Endothelial cell of umbilical vein (primary cell): ENCODE measurements around the gene PRKAA1. TPM values are rescaled to one million over a fixed set of nuclear protein-coding genes. Genes with fewer than 3 reads are reported as not detected.

Source experiments
- BruUV-seq: library from RNA; stranded (reverse); fragments of 400-500 nt; replicated peaks from 2 replicates; lab custom pipeline; 2021; lab: Mats Ljungman, UMichigan
- CTCF ChIA-PET: fragments of 300-600, 350-600 bp; sonication (Branson Sonifier 250); formaldehyde crosslinking; loops from one replicate; lab custom pipeline; 2021; ENCODE audit warnings: antibody characterized with exemption, inconsistent platforms; lab: Charles Lee
- POLR2A ChIA-PET: fragments of 300-600, 350-600 bp; sonication (Branson Sonifier 250); formaldehyde crosslinking; loops from one replicate; lab custom pipeline; 2021; ENCODE audit warnings: antibody characterized with exemption, inconsistent platforms; lab: Charles Lee
- DNase-seq: peaks from one replicate; pipeline ENCODE4 v3.0.0-alpha.2; 2011; ENCODE audit warnings: low read depth, low spot score
- FAIRE-seq: peaks from 2 replicates; lab custom pipeline; 2011; peaks lifted over from hg19 to GRCh38; lab: Jason Lieb, UNC
- H2AFZ ChIP-seq: 2 replicates; pipeline ENCODE4 v1.6.0; 2012; ENCODE audit warnings: low read depth, low read length, control low read depth, inconsistent platforms
- H3K27ac ChIP-seq: 2 replicates; pipeline ENCODE4 v1.5.1; 2011; ENCODE audit warnings: low read depth, mild to moderate bottlenecking, control low read depth, low read length, moderate library complexity; ENCODE audit not compliant: insufficient read depth
- H3K27me3 ChIP-seq, 2 experiments: 2 replicates each; pipeline versions ENCODE4 v1.6.0 to v1.6.1; 2011; ENCODE audit warnings: low read length in 2 of 2, mixed read lengths in 1 of 2; ENCODE audit not compliant: control insufficient read depth in 2 of 2, insufficient read depth in 2 of 2
- H3K36me3 ChIP-seq, 2 experiments: 2 replicates in 1 of 2; 3 replicates in 1 of 2; pipeline ENCODE4 v1.5.1; 2011; ENCODE audit warnings: low read length in 2 of 2, mild to moderate bottlenecking in 1 of 2, moderate library complexity in 1 of 2; ENCODE audit not compliant: control insufficient read depth in 2 of 2, insufficient read depth in 2 of 2; ENCODE audit errors: extremely low read depth in 1 of 2
- H3K4me1 ChIP-seq: 3 replicates; pipeline ENCODE4 v1.5.1; 2011; ENCODE audit warnings: mild to moderate bottlenecking, low read length; ENCODE audit not compliant: control insufficient read depth, insufficient read depth; ENCODE audit errors: extremely low read depth
- H3K4me2 ChIP-seq: 2 replicates; pipeline ENCODE4 v1.6.1; 2011; ENCODE audit warnings: low read length, control low read depth, mixed read lengths; ENCODE audit not compliant: insufficient read depth
- H3K4me3 ChIP-seq, 3 experiments: fragments of 200-600 bp in 1 of 3; sonication (generic), shearing (Covaris generic) in 1 of 3; replicated peaks in 1 of 3; 2 replicates each; pipeline ENCODE4 v1.5.1; 2011 to 2016; ENCODE audit warnings: control low read depth in 3 of 3, low read length in 3 of 3, mild to moderate bottlenecking in 2 of 3, inconsistent platforms in 1 of 3, low read depth in 1 of 3, moderate library complexity in 1 of 3; ENCODE audit not compliant: insufficient read depth in 1 of 3
- H3K79me2 ChIP-seq: 2 replicates; pipeline ENCODE4 v1.6.0; 2012; ENCODE audit warnings: low read length, inconsistent platforms; ENCODE audit not compliant: control insufficient read depth, insufficient read depth
- H3K9ac ChIP-seq: replicated peaks from 2 replicates; pipeline ENCODE3; 2011; ENCODE audit warnings: low read length, control low read depth; ENCODE audit not compliant: insufficient read depth; ENCODE audit errors: extremely low read depth
- H3K9me1 ChIP-seq: replicated peaks from 3 replicates; pipeline ENCODE4 v1.6.0; 2011; ENCODE audit warnings: mild to moderate bottlenecking, low read length; ENCODE audit not compliant: control insufficient read depth, insufficient read depth; ENCODE audit errors: extremely low read depth
- H3K9me3 ChIP-seq: replicated peaks from 2 replicates; pipeline ENCODE4 v1.5.1; 2012; ENCODE audit warnings: low read length, inconsistent platforms; ENCODE audit not compliant: control insufficient read depth, insufficient read depth
- H4K20me1 ChIP-seq: replicated peaks from 2 replicates; pipeline ENCODE3; 2011; ENCODE audit warnings: mild to moderate bottlenecking, low read length; ENCODE audit not compliant: control insufficient read depth, insufficient read depth; ENCODE audit errors: extremely low read depth
- CTCF ChIP-seq, 2 donors: IDR thresholded peaks; 1 replicate in 1 of 2; 2 replicates in 1 of 2; pipeline ENCODE4 v1.5.1; 2011; ENCODE audit warnings: low read length in 2 of 2, mild to moderate bottlenecking in 2 of 2, moderate library complexity in 2 of 2, control low read depth in 1 of 2, inconsistent platforms in 1 of 2, low read depth in 1 of 2; ENCODE audit not compliant: insufficient read depth in 1 of 2; ENCODE audit errors: extremely low read depth in 1 of 2
- EZH2 ChIP-seq: IDR thresholded peaks from 2 replicates; pipeline ENCODE4 v1.6.1; 2012; ENCODE audit warnings: borderline replicate concordance, low read depth, mild to moderate bottlenecking, moderate library complexity, low read length, inconsistent platforms; ENCODE audit not compliant: severe bottlenecking
- FOS ChIP-seq: IDR thresholded peaks from 2 replicates; pipeline ENCODE4 v1.6.1; 2011; ENCODE audit warnings: mild to moderate bottlenecking, low read length, moderate library complexity, borderline replicate concordance; ENCODE audit not compliant: insufficient read depth
- GATA2 ChIP-seq: IDR thresholded peaks from 2 replicates; pipeline ENCODE4 v1.7.0; 2011; ENCODE audit warnings: low read depth, mild to moderate bottlenecking, moderate library complexity, mixed read lengths, low read length; ENCODE audit not compliant: insufficient read length, insufficient read depth
- JUN ChIP-seq: IDR thresholded peaks from 2 replicates; pipeline ENCODE4 v1.6.1; 2011; ENCODE audit warnings: borderline replicate concordance, low read depth; ENCODE audit not compliant: insufficient read length, insufficient read depth
- MAX ChIP-seq: IDR thresholded peaks from 2 replicates; pipeline ENCODE4 v1.6.1; 2011; ENCODE audit not compliant: insufficient read depth, insufficient read length
- MYC ChIP-seq: IDR thresholded peaks from one replicate; pipeline ENCODE4 v1.6.1; 2011; ENCODE audit warnings: mild to moderate bottlenecking, low read depth, low read length
- POLR2A ChIP-seq: IDR thresholded peaks from 2 replicates; pipeline ENCODE4 v1.6.1; 2012; ENCODE audit warnings: low read depth, mild to moderate bottlenecking, control low read depth, low read length
- POLR2AphosphoS5 ChIP-seq: IDR thresholded peaks from 2 replicates; pipeline ENCODE4 v1.6.1; 2012; ENCODE audit warnings: low read depth, mild to moderate bottlenecking, control low read depth, low read length, moderate library complexity; ENCODE audit not compliant: insufficient read depth
- dilution Hi-C: fragments of 300-500 bp; cut with MboI; formaldehyde crosslinking; loops from one replicate; pipeline ENCODE4 v1.15.0; 2019; ENCODE audit warnings: low sequenced_read_pairs; ENCODE audit not compliant: extremely low pct_ligation_motif_present
- intact Hi-C: fragments of 100-400 bp; cut with micrococcal nuclease; formaldehyde crosslinking; loops from one replicate; pipeline ENCODE4 v1.10.0; 2022
- polyA plus RNA-seq, 4 experiments: library from polyadenylated mRNA; depleted of rRNA in 3 of 4; stranded (reverse) in 3 of 4; unstranded in 1 of 4; fragments of >200 nt; gene quantifications; 2 replicates each; pipeline versions ENCODE4 v1.2.1 to v1.2.3, GENCODE V29; 2011 to 2012; ENCODE audit warnings: missing spikeins in 1 of 4
- total RNA-seq: library from RNA; stranded (reverse); gene quantifications from 2 replicates; pipeline ENCODE4 v1.2.3, GENCODE V29; 2021

The PRKAA1 gene
- total and polyA plus RNA-seq, 2 donors (not counting 3 experiments of a cell fraction or from before 2014, with no cell fraction given): 37.0 to 83.5 TPM

- BruUV-seq: no TSS peak
- TF ChIP-seq FOS (no peak), CTCF (IDR thresholded peaks at IDR 0.05; ENCODE audit: extremely low read depth in 1 of 2, insufficient read depth in 1 of 2, low read depth in 1 of 2, low read length in 2 of 2) (peak in 1 of 2 donors; percentile 19), MAX (no peak)
- Histone ChIP-seq H4K20me1 (no peaks in the 10 kb centered on the region), H3K27me3 (no peaks in the 10 kb centered on the region), H3K9me3 (no peaks in the 10 kb centered on the region), H3K27ac (no peak overlapping the region), H3K9me1 (no peaks in the 10 kb centered on the region), H3K79me2 (no peaks in the 10 kb centered on the region), H3K9ac (no peak overlapping the region), H3K4me2 (no peak overlapping the region), H3K4me3 (no peak overlapping the region), H2AFZ (no peak overlapping the region), H3K36me3 (peaks cover 0 to 2% of the 10 kb centered on the region in 2 experiments), H3K4me1 (peaks cover 7% of the 10 kb centered on the region)
- DNase-seq (peak; percentile 45), FAIRE-seq (peak; percentile 48)
- intact Hi-C loops: no loop called here
- ChIA-PET CTCF (interaction anchor here (0.9 to 2.4 kb wide), 3 partner anchors 19 to 1008 kb away, joined by 3 to 12 read pairs (median 4); no protein-coding TSS in a partner anchor), POLR2A (no interaction called here)
- dilution Hi-C loops: no loop called here
Observed at GRCh38 chr5:40716000-40716399, 82.2 kb downstream of the PRKAA1 start.

- Histone ChIP-seq H3K4me3 (no peak overlapping the region), H3K9ac (no peak overlapping the region), H3K9me3 (no peaks in the 10 kb centered on the region), H3K79me2 (no peaks in the 10 kb centered on the region), H2AFZ (no peak overlapping the region), H3K27ac (no peak overlapping the region), H4K20me1 (no peaks in the 10 kb centered on the region), H3K4me1 (peaks cover 7% of the 10 kb centered on the region), H3K9me1 (no peaks in the 10 kb centered on the region), H3K4me2 (no peak overlapping the region), H3K27me3 (no peaks in the 10 kb centered on the region), H3K36me3 (no peaks in the 10 kb centered on the region)
- ChIA-PET CTCF (interaction anchor here (0.8 to 3.0 kb wide), 6 partner anchors 18 to 1000 kb away, joined by 3 to 19 read pairs (median 4); no protein-coding TSS in a partner anchor), POLR2A (no interaction called here)
- no peak for TF ChIP-seq MAX
- TF ChIP-seq JUN: no peak
- no peak for TF ChIP-seq CTCF (IDR thresholded peaks at IDR 0.05; ENCODE audit: extremely low read depth in 1 of 2, insufficient read depth in 1 of 2, low read depth in 1 of 2, low read length in 2 of 2)
- no peak for TF ChIP-seq POLR2AphosphoS5
- TF ChIP-seq MYC: no peak
- no peak for TF ChIP-seq EZH2
- TF ChIP-seq GATA2: no peak
- TF ChIP-seq FOS: no peak
- no peak for TF ChIP-seq POLR2A
- dilution Hi-C loops (no loop called here), intact Hi-C loops (no loop called here)
- FAIRE-seq (no peak), DNase-seq (no peak)
- BruUV-seq: no TSS peak
Observed at GRCh38 chr5:40714001-40714400, 84.2 kb downstream of the PRKAA1 start.
